ENCODE measurements around the gene CLDN3.

- TF ChIP-seq CTCF (IDR thresholded peaks at IDR 0.05) (no peak), ZFX (IDR thresholded peaks at IDR 0.05; ENCODE audit: borderline replicate concordance) (no peak)
Measured at GRCh38 chr7:73735528-73735905, 34.6 kb downstream of the CLDN3 start.

All from 22Rv1 (cell line).